Embryonic facial prominence (tissue), 1 donor: ENCODE results near the gene GMFB.

Experiments
- DNase-seq: peaks from one replicate; pipeline ENCODE4 v3.0.0-alpha.2; 2016; ENCODE audit errors: extremely low spot score

Gene GMFB

GRCh38 chr14:54425537-54426274, 63.1 kb downstream of the GMFB start:
- no peak for DNase-seq

GRCh38 chr14:54425068-54425467, 63.7 kb downstream of the GMFB start:
- DNase-seq, result no peak
